IPS-15b (cell line): ENCODE data around the gene SMNDC1.

ENCODE experiments used
- H3K27me3 ChIP-seq: one replicate; pipeline ENCODE4 v1.6.1; 2013; ENCODE audit warnings: low read length; ENCODE audit not compliant: control insufficient read depth, insufficient read depth
- H3K36me3 ChIP-seq: one replicate; pipeline ENCODE4 v1.6.1; 2013; ENCODE audit warnings: low read length; ENCODE audit not compliant: control insufficient read depth, insufficient read depth
- H3K4me1 ChIP-seq: one replicate; pipeline ENCODE4 v1.6.1; 2013; ENCODE audit warnings: mild to moderate bottlenecking, low read length; ENCODE audit not compliant: control insufficient read depth, insufficient read depth
- H3K4me3 ChIP-seq: one replicate; pipeline ENCODE4 v1.5.1; 2013; ENCODE audit warnings: low read depth, low read length
- H3K9ac ChIP-seq: one replicate; pipeline ENCODE4 v1.6.1; 2013; ENCODE audit warnings: low read depth, mild to moderate bottlenecking, low read length
- H3K9me3 ChIP-seq: one replicate; pipeline ENCODE4 v1.6.1; 2013; ENCODE audit warnings: mild to moderate bottlenecking, low read length; ENCODE audit not compliant: control insufficient read depth, insufficient read depth

SMNDC1 gene

GRCh38 chr10:110305767-110306451 is 1.2 kb upstream of the SMNDC1 start:
- Histone ChIP-seq H3K36me3 (no peaks in the 10 kb centered on the region), H3K9me3 (no peaks in the 10 kb centered on the region), H3K9ac (peak overlapping the region; percentile 8), H3K4me3 (peak overlapping the region; percentile 84), H3K4me1 (peaks cover 4% of the 10 kb centered on the region), H3K27me3 (no peaks in the 10 kb centered on the region)

DNA sequence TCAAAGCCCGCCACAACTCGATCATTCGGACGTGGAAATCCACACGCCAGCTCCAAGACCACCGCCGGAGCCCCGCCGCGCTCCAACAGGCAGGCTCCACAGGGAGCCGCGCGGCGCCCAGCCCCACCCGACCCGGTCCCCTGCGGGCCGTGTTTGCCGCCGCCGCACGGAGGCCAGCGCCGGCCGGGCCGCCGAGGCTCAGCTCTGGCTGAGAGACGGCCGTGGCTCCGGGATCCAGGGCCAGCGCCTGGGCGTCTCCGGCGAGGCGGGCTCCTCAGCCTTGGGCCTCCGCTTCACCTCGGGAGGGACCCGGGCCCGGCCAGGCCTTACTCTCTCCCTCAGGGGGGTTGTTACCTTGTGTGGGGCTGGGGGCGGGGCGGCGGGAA is 333 bp downstream of the SMNDC1 start:
- peaks cover 4% of the 10 kb centered on the region for H3K4me1 ChIP-seq

DNA sequence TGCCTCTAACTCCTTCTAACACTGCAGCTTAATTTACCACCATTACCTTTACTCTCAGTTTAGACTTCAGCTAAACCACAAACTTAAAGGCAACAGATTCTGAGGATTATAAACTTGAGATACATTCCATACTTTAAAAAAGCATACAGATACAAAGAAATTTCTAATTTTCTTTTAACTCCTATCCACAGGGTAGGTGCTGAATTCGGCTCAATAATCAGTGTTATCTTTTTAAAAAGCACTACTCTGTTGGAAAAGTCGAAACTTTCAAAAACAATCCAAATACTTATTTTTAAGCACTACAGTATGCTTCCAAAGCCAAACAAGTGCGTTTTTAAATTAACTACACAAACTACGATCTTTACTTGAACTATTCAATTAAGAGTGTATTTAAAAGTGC is 1.0 kb downstream of the SMNDC1 start:
- H3K36me3 ChIP-seq, result no peaks in the 10 kb centered on the region

More for the DNA sequence above, 333 bp downstream of the SMNDC1 start:
- Histone ChIP-seq H3K9me3 (no peaks in the 10 kb centered on the region), H3K9ac (peak overlapping the region; percentile 95), H3K27me3 (no peaks in the 10 kb centered on the region), H3K36me3 (no peaks in the 10 kb centered on the region), H3K4me3 (peak overlapping the region; percentile 84)

GRCh38 chr10:110300486-110300986 is 4.2 kb downstream of the SMNDC1 start:
- H3K9me3 ChIP-seq, result no peaks in the 10 kb centered on the region
- no peak overlapping the region for H3K9ac ChIP-seq
- peaks cover 4% of the 10 kb centered on the region for H3K4me1 ChIP-seq
- H3K4me3 ChIP-seq, result no peak overlapping the region
- peaks cover 16% of the 10 kb centered on the region for H3K36me3 ChIP-seq
- H3K27me3 ChIP-seq, result no peaks in the 10 kb centered on the region

More for the DNA sequence above, 1.0 kb downstream of the SMNDC1 start:
- Histone ChIP-seq H3K9ac (peak overlapping the region; percentile 95), H3K9me3 (no peaks in the 10 kb centered on the region), H3K4me1 (peaks cover 4% of the 10 kb centered on the region), H3K4me3 (peak overlapping the region; percentile 84), H3K27me3 (no peaks in the 10 kb centered on the region)

DNA sequence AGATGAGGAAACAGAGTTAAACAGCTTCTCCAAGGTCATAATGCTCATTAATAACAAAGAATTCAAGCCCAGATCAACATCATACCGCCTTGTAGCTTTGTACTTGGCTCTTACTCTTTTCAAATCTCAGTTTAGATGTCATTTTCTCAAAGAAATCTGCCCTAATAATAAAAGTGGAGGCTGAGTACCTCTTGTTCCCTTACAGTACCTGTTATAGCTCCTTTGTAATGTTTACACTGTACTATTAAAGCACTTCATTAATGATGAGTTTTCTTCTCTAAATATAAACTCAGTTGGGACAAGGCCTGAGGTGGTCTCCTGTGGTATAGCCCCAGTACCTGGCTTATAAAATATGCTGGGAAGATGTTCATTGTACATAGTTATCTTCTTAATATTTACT is 7.8 kb downstream of the SMNDC1 start:
- Histone ChIP-seq H3K4me3 (no peak overlapping the region), H3K9ac (no peak overlapping the region), H3K27me3 (no peaks in the 10 kb centered on the region), H3K4me1 (no peaks in the 10 kb centered on the region), H3K9me3 (no peaks in the 10 kb centered on the region), H3K36me3 (peaks cover 21% of the 10 kb centered on the region)

GRCh38 chr10:110286841-110287240 is 17.9 kb downstream of the SMNDC1 start:
- H3K9ac ChIP-seq, result peak overlapping the region; percentile 32
- no peaks in the 10 kb centered on the region for H3K36me3 ChIP-seq
- H3K4me1 ChIP-seq, result peaks cover 13% of the 10 kb centered on the region

GRCh38 chr10:110285501-110285900 is 19.2 kb downstream of the SMNDC1 start:
- peaks cover 13% of the 10 kb centered on the region for H3K4me1 ChIP-seq
- H3K4me3 ChIP-seq, result no peak overlapping the region
- no peak overlapping the region for H3K9ac ChIP-seq
- H3K9me3 ChIP-seq, result no peaks in the 10 kb centered on the region
- H3K36me3 ChIP-seq, result no peaks in the 10 kb centered on the region
- H3K27me3 ChIP-seq, result no peaks in the 10 kb centered on the region

More at GRCh38 chr10:110286841-110287240, 17.9 kb downstream of the SMNDC1 start:
- H3K27me3 ChIP-seq, result no peaks in the 10 kb centered on the region
- H3K9me3 ChIP-seq, result no peaks in the 10 kb centered on the region
- H3K4me3 ChIP-seq, result no peak overlapping the region

- H3K9ac ChIP-seq, result no peak overlapping the region
- H3K27me3 ChIP-seq, result no peaks in the 10 kb centered on the region
- peaks cover 13% of the 10 kb centered on the region for H3K4me1 ChIP-seq
- H3K36me3 ChIP-seq, result no peaks in the 10 kb centered on the region
- no peaks in the 10 kb centered on the region for H3K9me3 ChIP-seq
- H3K4me3 ChIP-seq, result no peak overlapping the region
Measured at GRCh38 chr10:110284262-110284661, 20.5 kb downstream of the SMNDC1 start.

DNA sequence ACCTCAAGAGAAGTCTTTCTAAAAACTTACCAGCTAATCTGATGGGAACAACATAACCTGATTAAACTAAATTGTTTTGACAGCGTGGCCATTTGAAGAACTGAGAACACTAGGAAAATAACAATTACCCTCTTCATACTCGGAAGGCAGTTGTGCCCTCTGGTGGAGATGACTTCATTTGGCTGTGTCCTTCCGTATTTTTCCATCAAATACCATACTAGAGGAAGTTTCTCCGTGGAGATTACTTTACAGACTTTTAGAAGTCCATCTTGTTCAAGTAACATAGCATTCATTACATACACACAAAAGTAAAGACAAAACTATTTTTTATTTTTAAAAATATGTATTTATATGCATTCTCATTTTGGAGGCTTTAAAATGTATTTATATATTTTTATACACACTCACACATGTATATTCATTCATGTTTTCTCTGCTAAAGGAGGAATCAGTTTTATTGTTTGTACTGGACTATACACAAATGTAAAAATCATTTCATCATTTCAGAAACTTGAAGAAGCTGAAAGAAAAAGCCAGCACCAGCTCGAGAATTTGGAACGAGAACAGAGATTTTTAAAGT is 25.2 kb downstream of the SMNDC1 start:
- Histone ChIP-seq H3K36me3 (no peaks in the 10 kb centered on the region), H3K4me3 (no peak overlapping the region), H3K9me3 (no peaks in the 10 kb centered on the region), H3K27me3 (no peaks in the 10 kb centered on the region), H3K4me1 (no peaks in the 10 kb centered on the region), H3K9ac (no peak overlapping the region)

DNA sequence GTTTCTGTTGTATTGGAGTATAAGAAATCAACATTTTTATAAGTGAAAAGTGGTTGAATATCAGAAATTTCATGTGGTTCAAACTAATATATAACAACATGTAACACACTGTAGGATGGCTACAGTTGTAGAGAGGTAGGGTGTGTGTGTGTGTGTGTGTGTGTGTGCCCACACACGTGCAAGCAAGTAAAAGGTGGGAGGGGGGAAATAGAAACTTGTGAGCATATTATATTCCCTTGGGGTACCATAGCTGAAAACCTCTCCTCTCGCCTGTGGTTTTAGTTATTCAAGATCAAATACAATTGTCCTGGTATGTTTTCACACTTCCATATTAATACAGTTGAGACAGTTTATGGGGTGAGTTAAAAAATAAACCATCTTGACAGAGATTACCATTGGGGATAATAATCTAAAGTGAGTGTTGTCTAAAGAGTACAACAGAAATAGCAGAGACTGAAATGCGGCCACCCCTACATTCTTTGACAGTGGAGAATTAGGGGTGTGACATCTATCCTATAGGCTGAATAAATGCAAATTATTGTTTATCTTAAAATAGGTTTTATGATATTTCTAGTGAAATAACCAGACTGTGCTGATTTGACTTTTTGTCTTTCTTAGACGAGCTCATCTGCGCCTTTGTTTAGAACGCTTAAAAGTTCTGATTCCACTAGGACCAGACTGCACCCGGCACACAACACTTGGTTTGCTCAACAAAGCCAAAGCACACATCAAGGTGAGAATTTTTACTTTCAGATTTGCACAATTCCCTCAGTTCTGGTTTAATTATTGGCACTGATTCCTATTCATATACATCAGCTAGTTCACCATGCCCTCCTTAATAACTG is 25.9 kb downstream of the SMNDC1 start:
- Histone ChIP-seq H3K4me1 (peaks cover 4% of the 10 kb centered on the region), H3K9ac (no peak overlapping the region), H3K36me3 (no peaks in the 10 kb centered on the region), H3K9me3 (no peaks in the 10 kb centered on the region), H3K4me3 (no peak overlapping the region), H3K27me3 (no peaks in the 10 kb centered on the region)

- peaks cover 4% of the 10 kb centered on the region for H3K4me1 ChIP-seq
- H3K9me3 ChIP-seq, result no peaks in the 10 kb centered on the region
- H3K9ac ChIP-seq, result no peak overlapping the region
- no peaks in the 10 kb centered on the region for H3K27me3 ChIP-seq
- no peak overlapping the region for H3K4me3 ChIP-seq
- H3K36me3 ChIP-seq, result no peaks in the 10 kb centered on the region
Measured at GRCh38 chr10:110277591-110277990, 27.1 kb downstream of the SMNDC1 start.
